H1 (cell line): ENCODE data around the gene DCN. TPM values are rescaled to one million over a fixed set of nuclear protein-coding genes. Genes with fewer than 3 reads are reported as not detected.

Source experiments
- CTCF ChIA-PET: fragments of 300-600 bp; sonication (Branson Sonifier 250); formaldehyde crosslinking; loops from one replicate; lab custom pipeline; 2021; ENCODE audit not compliant: partially characterized antibody; lab: Charles Lee
- POLR2A ChIA-PET: fragments of 300-600 bp; sonication (Branson Sonifier 250); formaldehyde crosslinking; loops from one replicate; lab custom pipeline; 2021; ENCODE audit warnings: inconsistent platforms; ENCODE audit not compliant: partially characterized antibody; lab: Charles Lee
- DNase-seq, 2 experiments: peaks; one replicate each; pipeline versions ENCODE4 v3.0.0 to v3.0.0-alpha.2; 2010 to 2022; ENCODE audit warnings: low spot score in 2 of 2, low read depth in 1 of 2, mixed read lengths in 1 of 2
- FAIRE-seq: peaks from 2 replicates; lab custom pipeline; 2011; peaks lifted over from hg19 to GRCh38; lab: Jason Lieb, UNC
- H2AFZ ChIP-seq: 2 replicates; pipeline ENCODE4 v1.8.1; 2012; ENCODE audit warnings: low read length, inconsistent platforms
- H2AK5ac ChIP-seq: 2 replicates; pipeline ENCODE4 v1.6.1; 2013; ENCODE audit warnings: low read depth, low read length
- H2BK120ac ChIP-seq: replicated peaks from 2 replicates; pipeline ENCODE3; 2013; ENCODE audit warnings: low read depth, low read length, inconsistent platforms
- H2BK12ac ChIP-seq: 2 replicates; pipeline ENCODE4 v1.6.1; 2013; ENCODE audit warnings: low read depth, low read length
- H2BK15ac ChIP-seq: 2 replicates; pipeline ENCODE4 v1.6.1; 2013; ENCODE audit warnings: low read length
- H2BK20ac ChIP-seq: 2 replicates; pipeline ENCODE4 v1.6.1; 2013; ENCODE audit warnings: low read length
- H2BK5ac ChIP-seq: 2 replicates; pipeline ENCODE4 v1.6.1; 2013; ENCODE audit warnings: low read depth, low read length
- H3K14ac ChIP-seq: 2 replicates; pipeline ENCODE4 v1.6.1; 2013; ENCODE audit warnings: inconsistent platforms; ENCODE audit not compliant: insufficient read length
- H3K18ac ChIP-seq: 2 replicates; pipeline ENCODE4 v1.6.1; 2013; ENCODE audit warnings: low read length; ENCODE audit errors: extremely low read depth
- H3K23ac ChIP-seq: 2 replicates; pipeline ENCODE4 v1.6.1; 2013; ENCODE audit warnings: inconsistent platforms; ENCODE audit not compliant: insufficient read length
- H3K23me2 ChIP-seq: 2 replicates; pipeline ENCODE4 v1.6.1; 2013; ENCODE audit warnings: low read depth, low read length
- H3K27ac ChIP-seq: 2 replicates; pipeline ENCODE4 v1.6.1; 2011; ENCODE audit warnings: low read depth, low read length, inconsistent platforms
- H3K27me3 ChIP-seq, 4 experiments: replicated peaks in 1 of 4; 1 replicate in 1 of 4; 2 replicates in 3 of 4; pipeline versions ENCODE4 v1.6.1 to v1.8.1; 2011 to 2013; ENCODE audit warnings: low read length in 3 of 4, mild to moderate bottlenecking in 3 of 4, inconsistent platforms in 2 of 4, mixed read lengths in 2 of 4, moderate library complexity in 1 of 4; ENCODE audit not compliant: control insufficient read depth in 3 of 4, insufficient read depth in 3 of 4; ENCODE audit errors: extremely low read depth in 1 of 4
- H3K36me3 ChIP-seq, 4 experiments: 2 replicates each; pipeline versions ENCODE4 v1.6.1 to v1.8.1; 2011 to 2013; ENCODE audit warnings: mild to moderate bottlenecking in 4 of 4, low read length in 3 of 4, moderate library complexity in 2 of 4, control low read depth in 1 of 4, inconsistent platforms in 1 of 4; ENCODE audit not compliant: insufficient read depth in 4 of 4, control insufficient read depth in 2 of 4
- H3K4ac ChIP-seq: replicated peaks from 2 replicates; pipeline ENCODE3; 2013; ENCODE audit warnings: low read length, low read depth, mixed read lengths, inconsistent platforms; ENCODE audit not compliant: insufficient read length
- H3K4me1 ChIP-seq, 4 experiments: replicated peaks in 1 of 4; 1 replicate in 1 of 4; 2 replicates in 3 of 4; pipeline versions ENCODE4 v1.6.1 to v1.8.1; 2011 to 2013; ENCODE audit warnings: low read length in 3 of 4, inconsistent platforms in 2 of 4, mixed read lengths in 1 of 4; ENCODE audit not compliant: insufficient read depth in 4 of 4, control insufficient read depth in 3 of 4
- H3K4me2 ChIP-seq, 2 experiments: 2 replicates each; pipeline versions ENCODE4 v1.6.1 to v1.8.1; 2011 to 2013; ENCODE audit warnings: low read depth in 2 of 2, low read length in 2 of 2, control low read depth in 1 of 2, inconsistent platforms in 1 of 2, mild to moderate bottlenecking in 1 of 2; ENCODE audit not compliant: insufficient read depth in 1 of 2
- H3K4me3 ChIP-seq, 4 experiments: fragments of 200-600, 300-600 bp in 1 of 4; sonication (generic), shearing (Covaris generic), sonication (Bioruptor Twin) in 1 of 4; 2 replicates each; pipeline versions ENCODE4 v1.5.1 to v1.8.1; 2011 to 2016; ENCODE audit warnings: low read length in 4 of 4, low read depth in 3 of 4, control low read depth in 2 of 4, inconsistent platforms in 2 of 4, mild to moderate bottlenecking in 2 of 4, mixed read lengths in 1 of 4, moderate library complexity in 1 of 4; ENCODE audit not compliant: insufficient read depth in 2 of 4; ENCODE audit errors: extremely low read depth in 1 of 4
- H3K56ac ChIP-seq: replicated peaks from 2 replicates; pipeline ENCODE3; 2013; ENCODE audit warnings: low read depth, mild to moderate bottlenecking, mixed read lengths, low read length, inconsistent platforms; ENCODE audit not compliant: insufficient read length
- H3K79me1 ChIP-seq: 2 replicates; pipeline ENCODE4 v1.6.1; 2013; ENCODE audit warnings: low read depth, low read length, control low read depth
- H3K79me2 ChIP-seq, 2 experiments: 2 replicates each; pipeline versions ENCODE4 v1.6.1 to v1.8.1; 2012 to 2013; ENCODE audit warnings: low read length in 2 of 2, mild to moderate bottlenecking in 2 of 2, inconsistent platforms in 1 of 2; ENCODE audit not compliant: insufficient read depth in 2 of 2, control insufficient read depth in 1 of 2
- H3K9ac ChIP-seq, 4 experiments: replicated peaks in 1 of 4; 1 replicate in 1 of 4; 2 replicates in 3 of 4; pipeline versions ENCODE4 v1.6.1 to v1.8.1; 2011 to 2013; ENCODE audit warnings: low read depth in 3 of 4, low read length in 3 of 4, control low read depth in 2 of 4, mild to moderate bottlenecking in 2 of 4, moderate library complexity in 2 of 4, inconsistent platforms in 1 of 4; ENCODE audit errors: extremely low read depth in 1 of 4
- H3K9me3 ChIP-seq, 2 experiments: 2 replicates each; pipeline versions ENCODE4 v1.6.1 to v1.8.1; 2012 to 2013; ENCODE audit warnings: mild to moderate bottlenecking in 2 of 2, moderate library complexity in 2 of 2, control low read depth in 1 of 2, inconsistent platforms in 1 of 2, low read depth in 1 of 2, low read length in 1 of 2, mixed read lengths in 1 of 2; ENCODE audit not compliant: insufficient read depth in 2 of 2
- H4K20me1 ChIP-seq, 2 experiments: replicated peaks in 1 of 2; 2 replicates each; pipeline versions ENCODE3 to v1.8.1; 2011 to 2013; ENCODE audit warnings: inconsistent platforms in 2 of 2, low read length in 2 of 2, mild to moderate bottlenecking in 1 of 2; ENCODE audit not compliant: insufficient read depth in 2 of 2, control insufficient read depth in 1 of 2
- H4K5ac ChIP-seq: 2 replicates; pipeline ENCODE4 v1.6.1; 2013; ENCODE audit warnings: low read length, low read depth, mixed read lengths, inconsistent platforms; ENCODE audit not compliant: insufficient read length
- H4K8ac ChIP-seq: 2 replicates; pipeline ENCODE4 v1.8.0; 2013; ENCODE audit warnings: mild to moderate bottlenecking, moderate library complexity, low read length, inconsistent platforms; ENCODE audit not compliant: insufficient read depth; ENCODE audit errors: extremely low read depth
- H4K91ac ChIP-seq: replicated peaks from 2 replicates; pipeline ENCODE3; 2013; ENCODE audit warnings: low read length, mixed read lengths, inconsistent platforms; ENCODE audit not compliant: insufficient read length
- CREB1 ChIP-seq: IDR thresholded peaks from 2 replicates; pipeline ENCODE4 v1.6.1; 2012; ENCODE audit warnings: inconsistent platforms
- EZH2 ChIP-seq: fragments of 200-600 bp; sonication (generic); IDR thresholded peaks from 2 replicates; pipeline ENCODE4 v1.7.1; 2012; ENCODE audit warnings: low read depth, mild to moderate bottlenecking, moderate library complexity, low read length, inconsistent platforms; ENCODE audit not compliant: severe bottlenecking
- JUN ChIP-seq: IDR thresholded peaks from 2 replicates; pipeline ENCODE4 v1.6.1; 2011; ENCODE audit warnings: low read depth, mild to moderate bottlenecking, improper control_type of control experiment, low read length
- RBBP5 ChIP-seq: IDR thresholded peaks from 2 replicates; pipeline ENCODE4 v1.7.1; 2012; ENCODE audit warnings: low read depth, mild to moderate bottlenecking, inconsistent platforms, low read length, moderate library complexity, borderline replicate concordance
- TAF1 ChIP-seq: IDR thresholded peaks from 2 replicates; pipeline ENCODE4 v1.6.1; 2011; ENCODE audit warnings: mild to moderate bottlenecking, low read depth, low read length
- TEAD4 ChIP-seq: IDR thresholded peaks from 2 replicates; pipeline ENCODE4 v1.6.1; 2012; ENCODE audit warnings: low read depth, low read length, inconsistent platforms, mixed read lengths
- WGBS, 2 experiments: shearing (Covaris generic) in 1 of 2; methylation state at CpG; one replicate each; pipeline versions ENCODE4 v1.1.6 to v1.1.7; 2013 to 2015; ENCODE audit warnings: low lambda C conversion rate in 2 of 2, mixed read lengths in 2 of 2, inconsistent platforms in 1 of 2, low coverage in 1 of 2, missing lambda C conversion rate in 1 of 2; ENCODE audit not compliant: insufficient replicate concordance in 2 of 2, insufficient coverage in 1 of 2, insufficient read length in 1 of 2; ENCODE audit errors: extremely low coverage in 1 of 2, missing lambda C conversion rate in 1 of 2; 5-methylcytosine and 5-hydroxymethylcytosine counted together
- polyA plus RNA-seq, 7 experiments: library from polyadenylated mRNA; depleted of rRNA in 3 of 7; stranded (reverse) in 5 of 7; unstranded in 2 of 7; fragments of >200 nt in 5 of 7; fragments of 200-250 nt in 2 of 7; gene quantifications; 1 replicate in 5 of 7; 2 replicates in 1 of 7; 4 replicates in 1 of 7; pipeline versions ENCODE4 v1.2.1 to v1.2.3, GENCODE V29; 2011 to 2013; ENCODE audit warnings: missing spikeins in 2 of 7, mixed read lengths in 2 of 7
- total RNA-seq: library from RNA; stranded (reverse); fragmentation: NEBNext Ultra II Directional; extraction: Animal tissue kit (Norgen Biotek cat#: 25700); gene quantifications from 2 replicates; pipeline ENCODE4 v1.2.1, GENCODE V29; 2021

DCN gene
- total and polyA plus RNA-seq, 2 of the 8 experiments (the other 6 are each of a cell fraction or from before 2014, with no cell fraction given) = not detected

DNA sequence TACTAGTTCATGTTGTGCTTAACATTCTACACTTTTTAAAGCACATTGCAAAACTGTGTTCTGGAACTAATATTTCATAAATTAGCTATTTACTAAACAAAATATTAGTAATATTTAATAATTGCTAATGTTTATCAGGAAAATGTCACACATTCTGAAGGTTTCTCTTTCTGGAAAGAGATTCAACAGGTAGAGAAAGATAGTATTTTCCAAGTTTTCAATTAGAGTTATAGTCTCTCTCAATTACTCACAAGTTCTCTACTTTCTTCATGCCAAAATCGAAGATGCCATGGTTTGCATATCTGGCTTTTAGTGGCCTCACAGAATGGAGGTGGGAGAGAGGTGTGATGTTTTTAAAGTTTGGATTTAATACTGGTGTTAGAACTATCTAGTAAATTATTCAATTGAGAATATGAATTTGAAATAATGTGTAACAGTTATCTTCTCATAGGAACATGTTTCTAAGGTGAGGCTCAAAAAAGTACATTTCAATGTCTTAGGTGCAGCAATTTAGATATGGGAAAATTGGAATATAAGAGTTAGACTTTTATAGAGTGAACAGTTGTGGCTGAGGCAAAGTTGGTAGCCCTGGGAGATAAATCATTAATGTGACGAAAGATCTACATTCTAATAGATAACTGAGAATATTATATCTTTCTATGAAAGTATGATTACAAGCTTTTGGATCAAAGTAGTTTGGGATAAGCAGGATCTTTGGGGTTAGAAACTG, 72.9 kb downstream of the DCN start:
- Histone ChIP-seq H3K4me2 (no peak overlapping the region), H3K27ac (no peak overlapping the region), H3K4me3 (no peak overlapping the region), H4K8ac (no peak overlapping the region), H3K27me3 (no peaks in the 10 kb centered on the region), H2BK12ac (no peak overlapping the region), H3K18ac (no peak overlapping the region), H3K79me2 (no peaks in the 10 kb centered on the region), H2BK20ac (no peak overlapping the region), H3K23ac (no peak overlapping the region), H3K79me1 (no peaks in the 10 kb centered on the region), H2BK5ac (no peak overlapping the region), H3K14ac (no peak overlapping the region), H2AFZ (no peak overlapping the region), H2AK5ac (no peak overlapping the region), H2BK120ac (no peak overlapping the region), H3K4me1 (no peaks in the 10 kb centered on the region), H4K5ac (no peak overlapping the region), H3K36me3 (no peaks in the 10 kb centered on the region), H3K56ac (no peak overlapping the region), H2BK15ac (no peak overlapping the region), H3K9me3 (no peaks in the 10 kb centered on the region), H3K9ac (no peak overlapping the region), H3K23me2 (no peaks in the 10 kb centered on the region), H3K4ac (no peak overlapping the region), H4K91ac (no peak overlapping the region), H4K20me1 (no peaks in the 10 kb centered on the region)
- 88% methylated on average over 2 of the region's 2 CpGs; no CpG with 5 or more reads in 1 of the 2 experiments for WGBS, 2 experiments
- DNase-seq (no peak), FAIRE-seq (no peak)
- TF ChIP-seq RBBP5 (no peak), TEAD4 (no peak), TAF1 (no peak), EZH2 (no peak), CREB1 (no peak), JUN (no peak)
- ChIA-PET POLR2A (no interaction called here), CTCF (interaction anchor here (0.9 to 3.5 kb wide), 18 partner anchors 8 to 245 kb away, joined by 3 to 29 read pairs (median 6); no protein-coding TSS in a partner anchor)
